Pancreas (tissue), 10 donors: Measurements from ENCODE around the gene GABBR2. TPM values are rescaled to one million over a fixed set of nuclear protein-coding genes. Genes with fewer than 3 reads are reported as not detected.

Experiments
- ATAC-seq, 4 donors: fragments of 200-7000 bp; cut with Tn5 transposase; one replicate each; pipeline versions ENCODE4 v1.8.0 to v1.9.1; 2020; ENCODE audit warnings: mild to moderate bottlenecking in 4 of 4, moderate library complexity in 4 of 4
- DNase-seq, 6 donors: peaks; one replicate each; pipeline ENCODE4 v3.0.0-alpha.2; 2020
- FAIRE-seq: peaks from 2 replicates; lab custom pipeline; 2012; peaks lifted over from hg19 to GRCh38; lab: Jason Lieb, UNC
- H3K27ac ChIP-seq, 4 donors: fragments of 200-600 bp; sonication (generic); 1 replicate in 3 of 4; 2 replicates in 1 of 4; pipeline versions ENCODE4 v1.5.0 to v1.8.0; 2020
- H3K27me3 ChIP-seq, 4 donors: fragments of 200-600 bp; one replicate each; pipeline ENCODE4 v1.8.0; 2021
- H3K36me3 ChIP-seq, 3 donors: fragments of 200-600 bp; sonication (generic) in 1 of 3; one replicate each; pipeline versions ENCODE4 v1.5.0 to v1.8.0; 2020 to 2021
- H3K4me1 ChIP-seq, 3 donors: fragments of 200-600 bp; one replicate each; pipeline ENCODE4 v1.8.0; 2021
- H3K4me3 ChIP-seq, 4 donors: fragments of 200-600 bp; sonication (generic) in 2 of 4; one replicate each; pipeline versions ENCODE4 v1.5.0 to v1.8.0; 2020 to 2021
- H3K9me3 ChIP-seq, 4 donors: fragments of 200-600 bp; one replicate each; pipeline ENCODE4 v1.8.0; 2021
- WGBS, 2 donors: extraction: QIAGEN DNeasy Blood & Tissue Kit; methylation state at CpG; one replicate each; pipeline ENCODE4 v1.1.7; 2013; 5-methylcytosine and 5-hydroxymethylcytosine counted together
- intact Hi-C, 3 donors: fragments of 100-400 bp; cut with DNase I; formaldehyde crosslinking; loops; one replicate each; pipeline versions ENCODE4 v1.11.1 to v1.14.2; 2022
- polyA plus RNA-seq, 2 donors: library from polyadenylated mRNA; stranded (reverse); fragments of 200-250 nt; gene quantifications; one replicate each; pipeline ENCODE4 v1.2.3, GENCODE V29; 2013
- total RNA-seq, 6 donors: library from RNA; stranded (reverse); fragmentation: NEBNext Ultra II Directional in 4 of 6; extraction: Animal tissue kit (Norgen Biotek cat#: 25700) in 4 of 6; gene quantifications; one replicate each; pipeline versions ENCODE4 v1.2.1 to v1.2.4, GENCODE V29; 2021 to 2023
- TF ChIP-seq, protein P1 (sequence below), 4 donors: fragments of 200-600 bp; sonication (generic) in 3 of 4; IDR thresholded peaks; one replicate each; pipeline versions ENCODE4 v1.5.0 to v1.8.0; 2021; ENCODE audit warnings: antibody characterized with exemption in 4 of 4
- donor health status: healthy with polysubstance abuse.
- donor health status: DM: no; HTN: no; CAD: no; lungs with moderate emphysema.
- donor health status: DM: no; HTN: no; CAD: no.
- donor health status: control.
- donor health status: control.
- donor health status: Bipolar disorder and iron deficiency.
- donor health status: DM: yes; HTN: yes; CAD: no.
- donor health status: DM: no; HTN: no; CAD: no.
- donor health status: DM: no; HTN: no; CAD: no.
- donor health status: DM: yes; HTN: yes; CAD: no.

The GABBR2 gene
- total and polyA plus RNA-seq, 8 donors: 0.04 to 0.14 (median 0.07) TPM; not detected in 4

DNA sequence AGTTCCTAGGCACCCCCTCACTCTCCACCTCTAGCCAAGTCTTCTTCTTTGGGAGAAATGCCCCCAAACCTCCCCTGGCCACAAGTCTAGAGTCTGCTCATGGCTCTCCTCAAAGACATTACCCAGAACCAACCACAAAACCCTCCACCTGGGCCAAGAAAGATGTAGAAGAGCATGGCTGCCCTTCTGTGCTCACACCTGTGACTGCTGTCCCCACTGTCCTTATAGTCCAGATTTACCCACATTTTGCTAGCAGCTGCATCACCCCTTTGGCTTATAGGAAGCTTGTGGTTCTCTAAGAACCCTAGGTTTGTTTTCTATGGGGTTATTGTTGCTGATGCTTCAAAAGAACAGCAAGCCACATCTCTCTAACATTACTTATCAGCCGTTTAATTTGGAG, 6.1 kb upstream of the GABBR2 start:
- intact Hi-C loops: loop anchor here in 1 of 3 donors (5.0 kb wide), 1 partner anchor 183 kb away; no protein-coding TSS in a partner anchor
- no peak for ATAC-seq

DNA sequence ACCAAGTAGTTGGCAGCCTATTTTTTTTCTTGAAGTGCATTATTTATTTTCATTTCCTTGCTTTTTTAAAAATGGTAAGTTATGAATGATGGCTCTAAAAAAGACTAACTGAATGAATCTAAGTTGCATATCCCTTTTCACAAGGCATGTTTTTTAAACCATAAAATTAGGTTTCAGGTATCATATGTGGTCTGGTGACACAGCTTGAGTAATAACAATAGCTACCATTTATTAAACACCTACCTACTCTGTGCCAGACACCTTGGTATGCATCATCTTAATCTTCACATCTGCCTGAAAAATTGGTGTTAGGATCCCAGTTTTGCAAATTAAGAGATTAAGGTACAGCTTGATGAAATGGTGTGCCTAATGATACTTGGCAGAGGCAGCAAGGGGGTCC, 4.3 kb upstream of the GABBR2 start:
- no peak for ATAC-seq
- H3K27ac ChIP-seq: no peak overlapping the region
- no peak for FAIRE-seq
- H3K36me3 ChIP-seq: no peaks in the 10 kb centered on the region
- no peak overlapping the region for H3K4me3 ChIP-seq
- peaks cover 0 to 5% (median 2%) of the 10 kb centered on the region in 4 donors for H3K27me3 ChIP-seq
- no peaks in the 10 kb centered on the region for H3K4me1 ChIP-seq
- H3K9me3 ChIP-seq: no peaks in the 10 kb centered on the region
- no peak for DNase-seq
- intact Hi-C loops: loop anchor here in 1 of 3 donors (5.0 kb wide), 1 partner anchor 181 kb away; no protein-coding TSS in a partner anchor
- TF ChIP-seq, protein P1, sequence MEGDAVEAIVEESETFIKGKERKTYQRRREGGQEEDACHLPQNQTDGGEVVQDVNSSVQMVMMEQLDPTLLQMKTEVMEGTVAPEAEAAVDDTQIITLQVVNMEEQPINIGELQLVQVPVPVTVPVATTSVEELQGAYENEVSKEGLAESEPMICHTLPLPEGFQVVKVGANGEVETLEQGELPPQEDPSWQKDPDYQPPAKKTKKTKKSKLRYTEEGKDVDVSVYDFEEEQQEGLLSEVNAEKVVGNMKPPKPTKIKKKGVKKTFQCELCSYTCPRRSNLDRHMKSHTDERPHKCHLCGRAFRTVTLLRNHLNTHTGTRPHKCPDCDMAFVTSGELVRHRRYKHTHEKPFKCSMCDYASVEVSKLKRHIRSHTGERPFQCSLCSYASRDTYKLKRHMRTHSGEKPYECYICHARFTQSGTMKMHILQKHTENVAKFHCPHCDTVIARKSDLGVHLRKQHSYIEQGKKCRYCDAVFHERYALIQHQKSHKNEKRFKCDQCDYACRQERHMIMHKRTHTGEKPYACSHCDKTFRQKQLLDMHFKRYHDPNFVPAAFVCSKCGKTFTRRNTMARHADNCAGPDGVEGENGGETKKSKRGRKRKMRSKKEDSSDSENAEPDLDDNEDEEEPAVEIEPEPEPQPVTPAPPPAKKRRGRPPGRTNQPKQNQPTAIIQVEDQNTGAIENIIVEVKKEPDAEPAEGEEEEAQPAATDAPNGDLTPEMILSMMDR (IDR thresholded peaks at IDR 0.05): no peak

More for the DNA sequence above, 6.1 kb upstream of the GABBR2 start:
- Histone ChIP-seq H3K27me3 (no peaks in the 10 kb centered on the region), H3K36me3 (no peaks in the 10 kb centered on the region), H3K9me3 (no peaks in the 10 kb centered on the region), H3K27ac (no peak overlapping the region), H3K4me3 (no peak overlapping the region), H3K4me1 (no peaks in the 10 kb centered on the region)
- no peak for FAIRE-seq
- TF ChIP-seq, protein P1 (IDR thresholded peaks at IDR 0.05): no peak
- DNase-seq: no peak
- WGBS, 2 donors: 25 to 54% methylated on average over 1 of the region's 1 CpG

DNA sequence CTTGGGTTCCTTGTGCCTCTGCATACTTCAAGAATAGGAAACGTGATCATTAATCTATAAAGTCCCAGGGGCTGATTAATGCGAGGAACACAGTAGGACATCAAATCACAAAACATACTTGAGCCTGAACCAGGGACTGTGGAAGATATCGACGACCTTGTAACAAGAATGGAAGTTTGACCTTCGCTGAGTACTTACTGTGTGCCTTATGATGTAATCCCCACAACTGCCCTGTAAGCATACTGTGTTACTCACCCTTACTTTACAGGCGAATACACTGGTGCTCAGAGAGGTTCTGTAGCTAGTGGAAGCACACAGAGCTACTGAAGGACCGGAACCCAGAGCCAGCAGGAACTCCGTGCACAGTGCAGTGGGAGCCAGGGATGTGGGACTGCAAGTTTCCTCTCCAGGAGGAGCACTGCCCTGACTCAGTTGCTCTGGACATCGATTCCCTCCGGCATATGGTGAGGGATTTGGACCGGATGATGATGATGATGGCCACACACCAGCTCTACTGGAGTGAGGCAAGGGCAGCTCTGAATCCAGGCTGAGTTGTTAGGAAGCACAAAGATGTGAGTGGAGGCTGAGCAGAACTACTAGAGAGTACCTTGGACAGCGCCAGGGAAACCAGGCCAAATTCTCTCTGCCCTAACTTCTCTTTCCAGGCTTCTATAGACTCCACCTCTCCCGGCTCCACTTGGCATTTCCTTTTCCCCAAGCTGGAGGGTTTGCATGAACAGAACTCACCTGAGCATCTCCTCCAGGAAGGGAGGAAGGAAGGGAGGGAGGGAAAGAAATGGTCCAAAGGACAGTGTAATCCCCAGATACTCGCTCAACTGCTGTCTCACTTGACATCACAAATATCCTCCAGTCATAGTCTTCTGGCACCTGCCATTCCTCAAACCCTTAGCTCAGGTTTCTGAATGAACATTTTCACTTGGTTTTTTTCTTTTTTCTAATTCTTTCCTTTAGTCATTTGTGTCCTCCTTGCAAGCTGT, 1.5 kb upstream of the GABBR2 start:
- ATAC-seq: peak in 2 of 4 donors; percentile 45 to 61
- Histone ChIP-seq H3K4me3 (no peak overlapping the region), H3K27me3 (peaks cover 0 to 5% (median 2%) of the 10 kb centered on the region in 4 donors), H3K36me3 (no peaks in the 10 kb centered on the region), H3K9me3 (no peaks in the 10 kb centered on the region), H3K27ac (no peak overlapping the region), H3K4me1 (peaks cover 0 to 6% (median 0%) of the 10 kb centered on the region in 3 donors)
- intact Hi-C loops: loop anchor here in 1 of 3 donors (5.0 kb wide), 1 partner anchor 178 kb away; no protein-coding TSS in a partner anchor
- peak in 1 of 6 donors; percentile 24 for DNase-seq
- TF ChIP-seq, protein P1 (IDR thresholded peaks at IDR 0.05): no peak
- WGBS, 2 donors: 57% methylated on average over 14 of the region's 14 CpGs
- no peak for FAIRE-seq

DNA sequence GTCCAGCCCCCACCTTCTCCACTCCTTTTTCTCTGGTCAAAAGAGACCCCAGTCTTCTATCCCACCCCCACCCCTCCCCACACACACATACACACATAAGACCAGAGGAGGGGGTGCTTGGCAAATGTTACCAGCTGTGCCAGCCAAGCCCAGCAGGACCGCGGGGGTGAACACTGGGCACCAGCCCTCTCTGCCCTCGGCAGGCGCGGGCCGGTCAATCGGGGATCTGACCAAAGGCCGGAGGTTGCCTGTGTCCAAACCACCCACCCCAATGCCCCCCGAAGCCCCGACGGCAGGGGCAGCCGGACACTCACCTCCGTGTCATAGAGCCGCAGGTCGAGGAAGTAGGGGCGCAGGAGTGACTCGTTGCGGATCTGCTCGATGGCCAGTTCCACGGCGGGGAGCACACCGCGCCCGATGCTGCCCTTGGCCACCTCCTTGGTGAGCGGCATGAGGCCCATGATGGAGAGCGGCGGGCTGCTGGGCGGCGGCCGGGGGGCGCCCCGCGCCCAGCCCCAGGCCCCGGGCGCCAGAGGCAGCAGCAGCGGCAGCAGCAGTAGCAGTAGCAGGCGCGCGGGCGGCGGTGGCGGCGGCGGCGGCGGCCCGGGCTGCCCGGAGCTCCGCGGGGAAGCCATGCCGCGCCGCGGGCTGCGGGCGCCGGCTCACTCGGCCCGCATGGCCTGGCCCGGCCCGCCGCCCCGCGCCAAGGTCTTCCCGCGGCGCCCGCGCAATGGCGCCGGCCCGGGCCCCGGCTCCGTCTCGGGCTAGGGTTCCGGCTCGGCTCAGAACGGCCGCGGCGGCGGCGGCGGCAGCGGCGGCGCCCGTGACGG, 417 bp downstream of the GABBR2 start:
- no peak for FAIRE-seq
- no peak overlapping the region for H3K27ac ChIP-seq
- no peaks in the 10 kb centered on the region for H3K36me3 ChIP-seq
- TF ChIP-seq, protein P1 (IDR thresholded peaks at IDR 0.05): no peak
- H3K4me1 ChIP-seq: peaks cover 0 to 6% (median 0%) of the 10 kb centered on the region in 3 donors
- WGBS, 2 donors: 2 to 3% methylated on average over 54 to 89 of the region's 89 CpGs
- no peak for ATAC-seq
- peak overlapping the region in 2 of 4 donors; percentile 28 to 46 for H3K4me3 ChIP-seq
- H3K9me3 ChIP-seq: no peaks in the 10 kb centered on the region
- peak in 1 of 6 donors; percentile 70 for DNase-seq
- H3K27me3 ChIP-seq: peaks cover 0 to 5% (median 2%) of the 10 kb centered on the region in 4 donors
- intact Hi-C loops: no loop called here
